WTC11 (cell line): ENCODE measurements around the gene DMWD.
A peak's percentile ranks its signal among the peaks of the same experiment; 100 is the strongest.

Source experiments
- AFF4 ChIP-seq: sonication (generic); formaldehyde crosslinking; IDR thresholded peaks from 2 replicates; pipeline ENCODE4 v1.8.1; 2023; ENCODE audit warnings: mild to moderate bottlenecking, missing genetic modification reagents, borderline replicate concordance
- CTCF ChIP-seq: fragments of 200-600 bp; IDR thresholded peaks from 2 replicates; pipeline ENCODE4 v1.8.0; 2022; ENCODE audit warnings: antibody characterized with exemption
- E2F5 ChIP-seq: sonication (generic); formaldehyde crosslinking; IDR thresholded peaks from 2 replicates; pipeline ENCODE4 v1.8.1; 2022; ENCODE audit warnings: mild to moderate bottlenecking, moderate library complexity, missing genetic modification reagents
- ELF4 ChIP-seq: sonication (generic); formaldehyde crosslinking; IDR thresholded peaks from 2 replicates; pipeline ENCODE4 v1.8.1; 2022; ENCODE audit warnings: low read depth, mild to moderate bottlenecking, moderate library complexity, missing genetic modification reagents
- EMX1 ChIP-seq: fragments of 250-450 bp; sonication (Bioruptor Pico); IDR thresholded peaks from 2 replicates; pipeline ENCODE4 v1.8.0; 2021; ENCODE audit warnings: mild to moderate bottlenecking
- FOXP1 ChIP-seq: sonication (generic); formaldehyde crosslinking; IDR thresholded peaks from 2 replicates; pipeline ENCODE4 v1.8.0; 2022; ENCODE audit warnings: missing genetic modification reagents, mild to moderate bottlenecking, moderate library complexity, borderline replicate concordance
- TEAD4 ChIP-seq: sonication (generic); formaldehyde crosslinking; IDR thresholded peaks from 2 replicates; pipeline ENCODE4 v1.8.0; 2022; ENCODE audit warnings: mild to moderate bottlenecking, missing genetic modification reagents

- TF ChIP-seq FOXP1 (CRISPR knock-in tag) (peak; percentile 67; the same call in 1 of the 2 replicates), CTCF (no peak), AFF4 (CRISPR knock-in tag) (no peak; the same call in 1 of the 2 replicates), EMX1 (CRISPR knock-in tag) (no peak), ELF4 (CRISPR knock-in tag) (no peak), TEAD4 (CRISPR knock-in tag) (peak; percentile 92), E2F5 (CRISPR knock-in tag) (peak; percentile 84)
Measured at GRCh38 chr19:45768984-45769782, 23.5 kb downstream of the DMWD start, which contains the start of gene SIX5.
